ENCODE measurements around the gene SSC4D.

Gene SSC4D

DNA sequence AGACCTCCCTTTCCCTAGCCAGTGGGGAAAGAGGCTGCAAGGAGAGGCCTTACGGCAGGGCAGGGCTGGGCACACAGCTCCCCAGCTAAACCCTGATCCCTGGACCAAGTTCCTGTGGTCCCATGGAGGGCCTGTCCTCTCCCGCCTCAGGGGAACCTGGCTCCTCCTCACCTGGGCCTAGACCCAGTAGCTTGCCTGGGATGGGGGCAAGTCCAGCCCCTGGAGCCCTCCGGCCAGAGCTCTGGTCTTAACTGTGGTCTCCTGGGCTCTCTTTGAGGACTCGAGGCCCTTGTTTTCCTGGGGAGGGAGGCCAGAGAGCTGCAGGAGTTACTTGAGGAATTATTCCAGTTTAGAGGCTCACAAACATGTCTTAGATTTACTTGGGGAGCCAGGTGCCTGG is 16.7 kb upstream of the SSC4D start:
- no peak for TF ChIP-seq CTCF (IDR thresholded peaks at IDR 0.05)

DNA sequence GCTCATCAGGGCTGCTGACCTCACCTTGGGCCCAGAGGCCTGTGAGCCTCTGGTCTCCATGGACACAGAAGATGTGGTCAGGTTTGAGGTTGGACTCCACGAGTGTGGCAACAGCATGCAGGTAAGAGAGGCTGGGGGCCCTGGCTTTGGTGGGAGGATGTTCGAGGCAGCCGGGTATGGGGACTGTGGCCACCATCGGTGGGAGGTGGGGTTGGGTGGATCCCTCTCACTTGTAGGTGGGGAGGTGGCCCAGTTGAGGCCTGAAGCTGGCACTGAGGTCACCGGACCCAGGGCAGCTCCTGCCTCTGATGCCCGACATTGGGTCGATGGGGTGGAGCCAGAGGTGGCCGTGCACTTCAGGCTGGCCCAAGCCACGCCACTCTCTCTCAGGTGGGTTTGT is 15.7 kb upstream of the SSC4D start:
- no peak for TF ChIP-seq CTCF (IDR thresholded peaks at IDR 0.05)

- TF ChIP-seq CTCF (IDR thresholded peaks at IDR 0.05) = no peak
Observed at GRCh38 chr7:76424413-76425111, 15.1 kb upstream of the SSC4D start, which contains the start of gene ZP3. Gene ZP3, plus strand, starts transcription at chr7:76424950. Its CDS starts 15 bp downstream, at chr7:76424965.

DNA sequence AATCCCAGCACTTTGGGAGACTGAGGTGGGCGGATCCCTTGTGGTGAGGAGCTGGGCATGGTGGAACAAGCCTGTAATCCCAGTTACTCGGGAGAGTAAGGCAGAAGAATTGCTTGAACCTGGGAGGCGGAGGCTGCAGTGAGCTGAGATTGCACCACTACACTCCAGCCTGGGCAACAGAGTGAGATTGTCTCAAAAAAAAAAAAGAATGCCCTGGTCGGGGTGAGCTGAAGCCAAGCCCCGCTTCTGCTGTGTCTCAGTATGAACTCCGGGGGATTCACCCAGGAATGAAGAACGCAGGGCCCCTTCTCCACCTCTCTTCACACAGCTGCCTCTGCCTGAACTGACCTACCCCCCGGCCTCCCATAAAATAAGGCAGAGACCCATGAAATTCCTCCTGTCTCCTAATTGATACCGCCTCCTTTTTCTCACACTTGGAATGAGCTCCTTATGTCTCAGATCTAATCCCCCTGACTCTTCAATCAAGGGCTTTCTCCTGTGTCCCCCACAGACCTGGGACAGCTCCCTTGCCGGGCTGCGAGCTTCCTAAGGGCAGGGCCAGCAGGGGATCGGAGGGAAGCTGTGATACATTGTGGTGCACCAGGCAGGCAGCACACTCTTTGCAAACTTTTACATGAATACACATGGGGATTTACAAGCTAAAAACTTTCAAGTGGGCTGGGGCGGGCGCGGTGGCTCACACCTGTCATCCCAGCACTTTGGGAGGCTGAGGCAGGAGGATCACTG is 14.3 kb upstream of the SSC4D start:
- no peak for TF ChIP-seq CTCF (IDR thresholded peaks at IDR 0.05)

GRCh38 chr7:76412249-76412648 is 2.8 kb upstream of the SSC4D start:
- no peak for TF ChIP-seq CTCF (IDR thresholded peaks at IDR 0.05)

DNA sequence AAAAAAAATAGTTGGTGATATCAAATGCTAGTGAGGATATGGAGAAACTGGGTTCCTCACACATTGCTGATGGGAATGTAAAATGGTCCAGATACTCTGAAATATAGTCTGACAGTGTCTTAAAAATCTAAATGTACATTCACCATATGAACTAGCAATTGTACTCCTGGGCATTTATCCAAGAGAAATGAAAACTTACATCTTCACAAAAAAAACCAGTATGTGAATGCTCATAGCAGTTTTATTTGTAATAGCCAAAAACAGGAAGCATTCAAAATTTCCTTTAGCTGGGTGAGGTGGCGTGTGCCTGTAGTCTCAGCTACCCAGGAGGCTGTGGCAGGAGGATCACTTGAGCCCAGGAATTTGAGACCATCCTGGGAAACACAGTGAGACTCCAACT is 2.1 kb upstream of the SSC4D start:
- TF ChIP-seq CTCF (IDR thresholded peaks at IDR 0.05) = no peak

DNA sequence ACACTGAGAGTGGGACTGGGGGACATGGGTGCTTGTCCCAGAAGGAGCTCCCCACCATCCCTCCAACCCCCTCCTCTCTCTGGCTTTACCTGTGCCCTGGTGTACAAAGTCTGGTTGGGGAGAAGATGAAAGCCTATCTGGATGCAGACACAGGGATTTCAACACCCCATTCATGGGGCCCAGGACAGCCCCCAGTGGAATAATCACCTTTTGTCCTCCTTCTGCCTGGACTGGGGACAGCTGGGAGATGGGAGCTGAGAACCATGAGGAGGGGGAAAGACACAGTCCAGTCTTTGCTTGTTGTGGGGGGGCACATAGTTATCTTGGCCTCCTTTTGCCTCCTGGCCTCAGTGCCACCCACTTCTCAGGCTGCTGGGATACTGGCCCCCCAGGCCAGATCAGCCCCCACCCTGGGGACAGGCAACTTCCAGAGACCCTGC is 1.4 kb downstream of the SSC4D start:
- TF ChIP-seq CTCF (IDR thresholded peaks at IDR 0.05) = no peak

Data from LNCAP (cell line).